HG03439 (cell line): ENCODE data around the gene UBE2G1.
"Not testable (repeated sequence)": the region's sequence is repeated elsewhere in the genome, so short reads cannot be mapped to it uniquely, and the experiment has no call there.

ENCODE experiments used
- ATAC-seq: cut with Tn5 transposase; IDR thresholded peaks from one replicate; pipeline ENCODE4 v1.9.1; 2021; ENCODE audit warnings: mild to moderate bottlenecking, moderate library complexity; ENCODE audit not compliant: unreplicated experiment

Gene UBE2G1

DNA sequence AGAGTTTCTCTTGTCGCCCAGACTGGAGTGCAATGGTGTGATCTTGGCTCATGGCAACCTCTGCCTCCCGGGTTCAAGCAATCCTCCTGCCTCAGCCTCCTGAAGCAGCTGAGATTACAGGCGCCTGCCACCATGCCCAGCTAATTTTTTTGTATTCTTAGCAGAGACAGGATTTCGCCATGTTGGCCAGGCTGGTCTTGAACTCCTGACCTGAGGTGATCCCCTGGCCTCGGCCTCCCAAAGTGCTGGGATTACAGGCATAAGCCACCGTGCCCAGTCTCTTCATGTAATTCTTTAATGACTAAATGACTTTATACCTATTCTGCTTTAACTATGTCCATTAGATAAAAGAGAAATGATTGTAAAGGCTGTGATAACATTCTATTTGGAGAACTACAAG is 111.2 kb downstream of the UBE2G1 start:
- not testable (repeated sequence) for ATAC-seq

- ATAC-seq: no peak
Observed at GRCh38 chr17:4250887-4251286, 115.6 kb downstream of the UBE2G1 start.

- ATAC-seq: no peak
Observed at GRCh38 chr17:4249452-4250029, 116.9 kb downstream of the UBE2G1 start.

GRCh38 chr17:4248504-4249277 is 117.8 kb downstream of the UBE2G1 start:
- no peak for ATAC-seq

GRCh38 chr17:4247971-4248388 is 118.5 kb downstream of the UBE2G1 start:
- ATAC-seq: no peak

- ATAC-seq: no peak
Observed at GRCh38 chr17:4247361-4247970, 119.0 kb downstream of the UBE2G1 start.

- ATAC-seq: no peak
Observed at GRCh38 chr17:4246674-4247073, 119.8 kb downstream of the UBE2G1 start.

DNA sequence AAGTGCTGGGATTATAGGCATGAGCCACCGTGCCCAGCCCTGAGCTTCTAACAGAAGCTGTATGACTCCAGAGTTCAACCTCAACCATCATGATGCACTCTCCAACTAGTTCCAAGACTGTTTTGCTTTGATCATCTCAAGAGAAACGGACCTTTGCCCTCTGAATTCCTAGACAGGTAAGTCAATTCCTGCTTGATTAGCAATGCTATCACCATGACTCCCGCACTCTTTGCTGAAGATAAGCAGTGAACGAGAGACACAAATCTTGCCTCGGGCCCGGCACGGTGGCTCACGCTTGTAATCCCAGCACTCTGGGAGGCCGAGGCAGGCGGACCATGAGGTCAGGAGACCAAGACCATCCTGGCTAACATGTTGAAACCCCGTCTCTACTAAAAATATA is 124.9 kb downstream of the UBE2G1 start:
- ATAC-seq: no peak

DNA sequence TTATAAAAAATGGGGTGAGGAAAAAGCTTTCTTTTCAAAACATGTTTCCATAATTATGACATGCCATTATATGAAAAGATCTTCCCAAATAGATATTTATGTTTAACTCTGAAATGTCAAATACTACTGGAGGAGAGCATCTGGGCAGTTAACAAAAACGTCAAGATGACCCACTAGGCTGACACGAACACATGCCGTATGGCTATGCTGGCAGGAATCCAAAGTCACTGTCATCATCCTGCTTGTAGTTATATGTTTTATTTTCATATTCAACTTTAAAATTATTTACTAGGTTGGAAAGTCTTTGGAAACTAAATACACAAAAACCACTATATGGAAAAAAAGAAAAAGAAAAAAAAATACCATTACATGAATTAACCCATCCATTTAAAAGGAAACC is 130.0 kb downstream of the UBE2G1 start:
- no peak for ATAC-seq

- no peak for ATAC-seq
Observed at GRCh38 chr17:4235372-4236279, 130.8 kb downstream of the UBE2G1 start.

- no peak for ATAC-seq
Observed at GRCh38 chr17:4234401-4234800, 132.1 kb downstream of the UBE2G1 start.

GRCh38 chr17:4233668-4234258 is 132.7 kb downstream of the UBE2G1 start:
- ATAC-seq: no peak

DNA sequence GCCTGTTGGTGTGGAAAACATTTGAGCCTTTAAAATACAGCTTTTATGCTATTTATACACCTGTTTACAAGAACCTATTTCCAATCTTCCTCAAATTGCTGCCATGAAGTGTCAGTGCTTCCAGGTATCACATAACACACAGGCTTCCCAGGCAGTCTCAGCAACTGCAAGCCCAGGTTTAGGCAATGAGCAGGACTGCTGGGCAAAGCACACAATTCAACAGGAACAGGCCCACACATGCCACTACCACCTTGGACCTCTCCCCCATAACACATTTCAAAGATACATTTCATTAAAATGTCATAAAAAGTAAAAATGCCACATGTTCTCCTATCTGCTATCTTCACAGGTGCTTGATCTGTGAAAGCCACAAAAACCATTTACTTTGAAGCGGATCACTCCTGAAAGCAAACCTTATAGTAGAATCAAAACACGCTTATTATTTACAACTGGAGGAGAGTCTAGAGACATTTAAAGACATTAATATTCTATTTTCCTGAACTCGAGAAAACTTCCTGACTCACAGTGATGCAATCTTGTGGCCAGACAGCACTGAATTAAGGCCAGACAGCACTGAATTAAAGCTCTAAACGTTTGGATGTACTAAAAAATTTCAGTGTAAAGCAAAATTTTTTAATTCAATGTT is 134.2 kb downstream of the UBE2G1 start:
- no peak for ATAC-seq

- no peak for ATAC-seq
Observed at GRCh38 chr17:4229627-4230541, 136.6 kb downstream of the UBE2G1 start.

- no peak for ATAC-seq
Observed at GRCh38 chr17:4221899-4222659, 144.4 kb downstream of the UBE2G1 start.

- no peak for ATAC-seq
Observed at GRCh38 chr17:4221163-4221562, 145.3 kb downstream of the UBE2G1 start.

- no peak for ATAC-seq
Observed at GRCh38 chr17:4220655-4221054, 145.8 kb downstream of the UBE2G1 start.
